Stimulated activated CD8-positive, alpha-beta memory T cell treated with anti-CD3 and anti-CD28 coated beads, Interleukin-2, amount 100 ng/mL, for 48 hours (primary cell): ENCODE results near the gene ELF2.
"Not testable (repeated sequence)": the region's sequence is repeated elsewhere in the genome, so short reads cannot be mapped to it uniquely, and the experiment has no call there.

Source experiments
- DNase-seq, 2 donors: peaks; one replicate each; pipeline ENCODE4 v3.0.0-alpha.2; 2020; ENCODE audit warnings: low read depth in 2 of 2

Gene ELF2

DNA sequence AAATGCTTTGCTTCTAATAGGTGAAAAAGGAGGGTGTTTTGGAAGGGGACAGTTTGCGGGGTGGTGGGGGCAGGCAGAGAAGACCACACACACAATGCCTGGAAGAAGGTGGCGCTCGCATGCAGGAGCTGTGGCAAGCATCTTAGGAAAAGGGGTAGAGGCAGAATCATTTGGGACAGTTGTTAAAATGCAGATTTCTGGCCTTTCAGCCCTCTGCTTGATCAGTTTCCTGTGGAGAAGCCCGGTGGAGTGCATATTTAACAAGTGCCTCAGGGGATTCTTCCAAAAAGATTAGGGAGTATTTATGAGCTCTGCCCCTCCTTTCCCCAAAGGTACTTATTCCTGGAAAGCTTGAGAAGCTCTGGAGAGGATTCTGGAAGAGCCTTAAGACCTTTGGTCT is 156.6 kb downstream of the ELF2 start:
- DNase-seq, result no peak

DNA sequence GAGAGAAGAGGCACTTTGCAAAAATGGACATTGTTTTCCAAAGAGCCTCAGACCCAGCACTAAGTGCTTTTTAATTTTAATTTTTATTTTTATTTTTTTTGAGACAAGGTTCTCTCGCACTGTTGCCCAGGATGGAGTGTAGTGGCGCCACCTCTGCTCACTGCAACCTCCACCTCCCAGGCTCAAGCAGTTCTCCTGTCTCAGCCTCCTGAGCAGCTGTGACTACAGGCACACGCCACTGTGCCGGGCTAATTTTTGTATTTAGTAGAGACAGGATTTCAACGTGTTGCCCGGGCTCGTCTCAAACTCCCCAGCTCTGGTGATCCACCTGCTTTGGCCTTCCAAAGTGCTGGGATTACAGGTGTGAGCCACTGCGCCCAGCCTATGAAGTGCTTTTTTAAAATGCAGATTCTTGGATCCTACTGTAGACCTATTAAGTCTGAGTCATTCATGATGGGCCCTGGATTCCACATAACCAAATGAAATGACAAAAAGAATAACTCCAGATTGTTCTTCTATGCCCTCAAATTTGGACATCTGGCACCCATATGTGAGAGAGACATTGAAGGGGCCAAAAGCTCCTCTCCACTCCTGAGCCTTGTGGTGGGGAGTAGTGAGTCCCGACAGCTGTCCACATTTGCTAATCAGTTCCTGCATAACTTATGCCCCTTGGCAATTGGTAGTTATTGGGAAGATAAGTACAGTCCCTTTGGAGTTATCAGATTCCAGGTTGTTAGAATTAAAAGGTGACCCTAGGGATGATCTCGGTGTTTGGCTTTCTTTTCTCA is 157.9 kb downstream of the ELF2 start:
- no peak for DNase-seq

DNA sequence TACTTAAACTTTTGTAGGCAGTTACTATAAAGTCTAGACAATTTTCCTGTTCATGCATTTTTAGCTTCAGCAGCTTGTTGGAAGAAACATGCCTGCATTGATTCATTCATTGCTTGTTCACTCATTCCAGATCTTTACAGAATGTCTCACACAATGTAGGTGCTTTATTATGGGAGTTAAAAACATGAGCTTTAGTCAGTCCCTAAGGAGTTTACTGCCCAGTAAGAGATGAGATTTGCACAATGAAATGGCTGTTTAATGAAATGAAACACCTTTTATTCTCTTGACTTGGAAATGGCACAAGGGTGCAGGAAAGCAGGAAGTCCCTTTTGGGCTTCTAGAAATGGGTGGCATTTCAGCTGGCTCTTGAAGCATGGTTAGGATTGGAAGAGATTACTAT is 158.5 kb downstream of the ELF2 start:
- no peak for DNase-seq

DNA sequence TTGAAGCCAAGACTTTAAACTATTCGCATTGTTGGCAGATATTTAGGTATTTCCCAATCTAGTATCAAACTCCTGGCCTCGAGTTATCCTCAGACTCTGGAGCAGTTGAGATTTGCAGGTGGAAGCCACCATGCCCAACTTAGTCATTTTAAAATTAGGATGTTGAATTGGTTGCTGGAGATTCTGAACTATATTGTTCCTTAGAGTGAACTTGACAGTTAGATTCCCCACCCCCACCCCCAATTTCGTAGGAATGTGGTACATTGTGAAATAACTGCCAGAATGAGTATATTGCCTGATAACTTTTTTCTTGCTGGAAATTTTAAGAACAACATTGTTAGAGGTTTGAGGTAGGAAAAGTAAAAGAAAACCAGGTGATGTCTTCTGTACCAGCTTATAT is 159.2 kb downstream of the ELF2 start:
- no peak for DNase-seq

DNA sequence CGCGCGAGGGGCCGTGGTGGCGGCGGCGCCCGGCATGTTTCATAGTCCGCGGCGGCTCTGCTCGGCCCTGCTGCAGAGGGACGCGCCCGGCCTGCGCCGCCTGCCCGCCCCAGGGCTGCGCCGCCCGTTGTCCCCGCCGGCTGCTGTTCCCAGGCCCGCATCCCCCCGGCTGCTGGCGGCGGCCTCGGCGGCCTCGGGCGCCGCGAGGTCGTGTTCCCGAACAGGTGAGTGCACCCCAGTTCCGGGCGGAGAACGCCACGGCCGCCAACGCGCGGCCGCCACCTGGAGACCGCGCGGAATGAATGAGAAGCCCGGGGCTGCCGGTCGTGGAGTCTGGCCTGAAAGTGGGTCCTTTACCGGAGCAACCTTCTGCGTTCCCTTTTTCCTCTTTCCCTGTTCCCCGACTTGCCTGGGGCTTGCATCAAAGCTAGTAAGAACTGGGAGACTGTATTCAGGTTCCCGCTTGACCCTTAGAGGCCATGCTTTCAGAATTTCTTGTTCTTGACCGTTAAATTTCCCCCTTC is 161.0 kb downstream of the ELF2 start:
- peak in 1 of 2 donors; percentile 30 for DNase-seq

DNA sequence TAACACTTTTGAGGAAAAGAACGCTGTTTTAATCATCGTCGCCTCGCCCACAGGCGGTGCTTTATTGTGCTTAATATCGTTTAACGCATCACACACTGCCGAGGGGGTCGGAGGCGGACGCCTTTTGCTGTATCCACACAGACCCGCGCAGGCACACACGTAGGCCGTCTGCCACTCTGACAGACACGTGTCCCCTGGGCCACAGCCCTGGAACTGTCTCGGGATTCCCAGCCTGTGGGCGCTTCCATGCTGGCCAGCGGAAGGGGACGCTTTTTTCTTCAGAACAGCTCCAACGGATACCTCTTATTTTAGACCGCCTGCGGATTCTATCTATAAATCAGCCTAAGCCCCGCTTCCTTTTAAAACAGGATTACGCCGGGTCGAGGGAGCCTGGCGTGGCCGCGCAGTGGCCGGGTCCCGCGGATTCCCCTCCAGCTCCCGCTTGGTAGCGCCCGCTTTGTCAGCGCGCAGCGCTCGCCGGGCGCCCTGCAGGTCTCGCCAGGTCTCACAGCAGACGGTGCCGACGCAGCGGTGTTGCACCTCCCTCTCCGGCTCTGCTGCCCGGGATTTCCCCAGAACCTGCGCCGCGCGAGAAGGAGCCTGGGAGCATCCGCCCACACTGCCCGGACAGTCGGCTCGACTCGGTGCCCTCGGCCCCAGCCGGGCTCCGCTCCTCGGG is 161.6 kb downstream of the ELF2 start, which contains the start of gene NOCT:
NOCT (plus strand) TSS at position 513 of the 679 bp plus-strand sequence. CDS start 201 bp downstream, outside the sequence.
- peak; percentile 90 to 92 for DNase-seq

DNA sequence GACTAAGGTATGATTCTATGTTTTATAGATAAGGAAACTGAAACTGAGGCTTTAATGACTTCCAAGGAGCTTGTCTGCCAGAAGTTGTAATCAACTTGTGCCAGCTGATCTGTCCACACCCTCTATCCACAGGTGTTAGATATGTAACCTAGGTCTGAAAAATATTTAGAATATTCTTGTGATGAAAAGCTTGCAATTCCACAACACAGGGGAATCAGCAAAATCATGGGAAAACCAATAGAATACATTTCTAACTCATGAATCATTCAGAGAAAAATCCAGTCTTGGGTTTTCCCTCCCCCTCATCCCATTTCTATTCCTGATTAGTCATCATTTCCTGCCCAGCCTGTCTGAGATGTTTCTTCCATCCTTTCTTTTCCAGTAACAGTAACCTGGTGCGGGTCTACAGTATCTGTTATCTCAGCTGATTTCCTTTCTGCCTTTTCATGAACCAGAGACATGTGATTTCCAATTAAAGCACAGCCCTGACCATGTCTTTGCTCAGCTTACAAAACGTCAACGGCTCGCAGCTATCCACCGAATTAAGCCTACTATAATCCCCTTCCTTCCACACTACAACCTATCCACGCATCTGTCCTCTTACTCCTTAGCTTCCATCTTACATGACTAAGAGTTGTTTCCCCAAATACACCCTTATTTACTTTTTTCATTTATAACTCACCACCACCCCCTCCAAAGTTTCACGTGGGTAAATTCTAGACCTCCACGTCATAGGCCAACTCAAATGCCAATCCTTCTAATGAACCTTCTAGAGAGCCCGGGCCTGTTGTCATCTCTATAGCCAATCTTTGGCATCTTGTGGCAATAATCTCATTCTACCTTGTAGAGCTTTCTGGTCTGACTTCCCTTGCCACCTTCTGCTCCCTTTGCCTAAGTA is 162.4 kb downstream of the ELF2 start:
- DNase-seq, result no peak

DNA sequence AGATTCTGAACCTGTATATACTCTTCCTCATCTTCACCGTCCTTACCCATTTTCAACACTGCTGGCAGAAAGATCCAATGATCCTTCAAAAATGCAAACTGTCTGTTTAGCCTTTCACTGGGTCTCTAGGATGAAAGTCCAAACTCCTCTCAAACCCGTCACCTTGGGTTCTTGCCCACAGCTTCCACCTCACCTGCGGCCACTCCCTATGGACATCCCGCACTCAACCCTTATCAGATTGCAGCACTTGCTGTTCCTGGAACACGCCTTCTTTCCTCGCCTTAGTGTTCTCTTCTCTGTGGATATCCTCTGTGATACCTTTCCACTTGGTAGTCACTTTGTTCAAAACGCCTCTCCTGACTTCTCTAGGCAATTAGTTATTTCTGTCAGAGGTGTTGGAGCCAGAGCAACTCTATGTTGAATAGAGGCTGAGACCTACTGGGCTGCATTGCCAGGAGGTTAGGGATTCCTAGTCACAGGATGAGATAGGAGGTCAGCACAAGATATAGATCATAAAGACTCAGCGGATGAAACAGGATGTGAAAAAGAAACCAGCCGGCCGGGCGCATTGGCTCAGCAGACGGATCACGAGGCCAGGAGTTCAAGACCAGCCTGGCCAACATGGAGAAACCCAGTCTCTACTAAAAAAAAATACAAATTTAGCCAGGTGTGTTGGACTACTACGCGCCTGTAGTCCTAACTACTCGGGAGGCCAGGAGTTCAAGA is 165.6 kb downstream of the ELF2 start:
- DNase-seq, result no peak

DNA sequence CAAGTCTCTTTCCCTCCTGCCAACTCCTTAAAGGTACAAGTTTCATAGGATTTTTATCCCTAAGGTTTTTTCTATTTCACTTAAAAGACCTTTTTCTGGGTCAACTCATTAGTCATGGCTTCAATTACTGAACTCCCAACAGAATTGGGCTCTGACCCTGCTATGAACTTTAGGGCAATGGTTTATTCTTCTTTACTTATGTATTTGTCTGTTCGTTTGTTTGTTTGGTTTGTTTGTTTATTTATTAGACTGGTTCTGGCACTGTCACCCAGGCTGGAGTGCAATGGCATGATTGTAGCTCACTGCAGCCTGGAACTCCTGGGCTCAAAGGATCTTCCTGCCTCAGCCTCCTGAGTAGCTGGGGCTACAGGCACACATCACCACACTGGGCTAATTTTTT is 167.3 kb downstream of the ELF2 start:
- no peak for DNase-seq

DNA sequence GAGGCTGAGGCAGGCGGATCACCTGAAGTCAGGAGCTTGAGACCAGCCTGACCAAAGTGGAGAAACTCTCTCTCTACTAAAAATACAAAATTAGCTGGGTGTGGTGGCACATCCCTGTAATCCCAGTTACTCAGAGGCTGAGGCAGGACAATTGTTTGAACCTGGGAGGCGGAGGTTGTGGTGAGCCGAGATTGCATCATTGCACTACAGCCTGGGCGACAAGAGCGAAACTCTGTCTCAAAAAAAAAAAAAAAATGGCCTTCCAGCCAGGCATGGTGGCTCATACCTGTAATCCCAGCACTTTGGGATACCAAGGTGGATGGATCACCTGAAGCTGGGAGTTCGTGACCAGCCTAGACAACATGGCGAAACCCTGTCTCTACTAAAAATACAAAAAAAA is 168.7 kb downstream of the ELF2 start:
- not testable (repeated sequence) for DNase-seq

DNA sequence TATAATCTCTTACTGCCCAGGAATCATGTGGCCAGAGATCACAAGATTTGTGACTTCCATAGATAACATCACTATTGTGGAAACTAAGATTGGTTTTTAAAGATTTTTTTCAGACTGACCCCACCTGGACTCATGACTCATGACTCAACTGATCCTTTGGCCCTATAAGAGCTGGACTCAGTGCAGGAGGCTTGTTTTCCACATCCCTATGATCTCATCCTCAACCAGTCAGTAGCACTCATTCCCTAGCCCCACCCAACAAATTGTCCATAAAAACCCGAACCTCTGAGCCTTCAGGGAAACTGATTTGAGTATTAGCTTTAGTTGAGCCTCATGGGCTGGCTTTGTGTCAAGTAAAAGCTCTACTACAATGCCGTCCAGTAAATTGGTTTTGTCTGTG is 169.4 kb downstream of the ELF2 start:
- no peak for DNase-seq
